IPS-NIHi7 (cell line): ENCODE data around the gene CCDC88C.

ENCODE experiments used
- DNase-seq: peaks from one replicate; pipeline ENCODE4 v3.0.0; 2012; ENCODE audit warnings: mixed read lengths; ENCODE audit errors: extremely low spot score

The CCDC88C gene

GRCh38 chr14:91346838-91347173 is 70.8 kb downstream of the CCDC88C start:
- no peak for DNase-seq

- DNase-seq, result no peak
Observed at GRCh38 chr14:91344096-91344495, 73.5 kb downstream of the CCDC88C start.

- no peak for DNase-seq
Observed at GRCh38 chr14:91343051-91343450, 74.6 kb downstream of the CCDC88C start.

GRCh38 chr14:91342206-91342760 is 75.3 kb downstream of the CCDC88C start:
- DNase-seq, result no peak

- no peak for DNase-seq
Observed at GRCh38 chr14:91341751-91342154, 75.9 kb downstream of the CCDC88C start.

GRCh38 chr14:91341334-91341733 is 76.3 kb downstream of the CCDC88C start:
- DNase-seq, result no peak

GRCh38 chr14:91339671-91340369 is 77.8 kb downstream of the CCDC88C start:
- DNase-seq, result no peak

- no peak for DNase-seq
Observed at GRCh38 chr14:91339076-91339475, 78.5 kb downstream of the CCDC88C start.

- no peak for DNase-seq
Observed at GRCh38 chr14:91338379-91338778, 79.2 kb downstream of the CCDC88C start.

GRCh38 chr14:91337699-91338335 is 79.8 kb downstream of the CCDC88C start:
- DNase-seq, result no peak

GRCh38 chr14:91336093-91336450 is 81.5 kb downstream of the CCDC88C start:
- DNase-seq, result no peak

GRCh38 chr14:91335191-91336092 is 82.2 kb downstream of the CCDC88C start:
- DNase-seq, result no peak

GRCh38 chr14:91333650-91334039 is 84.0 kb downstream of the CCDC88C start:
- DNase-seq, result no peak

GRCh38 chr14:91332986-91333649 is 84.5 kb downstream of the CCDC88C start:
- DNase-seq, result no peak

GRCh38 chr14:91332171-91332985 is 85.2 kb downstream of the CCDC88C start:
- no peak for DNase-seq

GRCh38 chr14:91331721-91332120 is 85.9 kb downstream of the CCDC88C start:
- no peak for DNase-seq

- no peak for DNase-seq
Observed at GRCh38 chr14:91330856-91331255, 86.8 kb downstream of the CCDC88C start.

GRCh38 chr14:91330096-91330696 is 87.4 kb downstream of the CCDC88C start:
- no peak for DNase-seq

- no peak for DNase-seq
Observed at GRCh38 chr14:91329486-91330014, 88.1 kb downstream of the CCDC88C start.

- no peak for DNase-seq
Observed at GRCh38 chr14:91328313-91329050, 89.1 kb downstream of the CCDC88C start.
